Esophagus squamous epithelium (tissue), 5 donors: ENCODE measurements around the gene SOD1. TPM values are rescaled to one million over a fixed set of nuclear protein-coding genes. Genes with fewer than 3 reads are reported as not detected.

ENCODE experiments used
- DNase-seq: peaks from one replicate; lab custom pipeline; 2025; lab: John Stamatoyannopoulos, UW
- H3K27ac ChIP-seq, 4 donors: fragments of 200-600 bp; sonication (generic); one replicate each; pipeline ENCODE4 v1.5.1; 2016 to 2019; ENCODE audit warnings: mild to moderate bottlenecking in 1 of 4
- H3K27me3 ChIP-seq, 4 donors: fragments of 200-600 bp; sonication (generic); 1 replicate in 3 of 4; 2 replicates in 1 of 4; pipeline versions ENCODE4 v1.5.1 to v1.6.0; 2017 to 2021; ENCODE audit warnings: antibody characterized with exemption in 1 of 4
- H3K36me3 ChIP-seq, 3 donors: fragments of 200-600 bp; sonication (generic); one replicate each; pipeline ENCODE4 v1.5.1; 2016 to 2019
- H3K4me1 ChIP-seq, 3 donors: fragments of 200-600 bp; sonication (generic); one replicate each; pipeline ENCODE4 v1.5.1; 2017 to 2019
- H3K4me3 ChIP-seq, 4 donors: fragments of 200-600 bp; sonication (generic); 1 replicate in 3 of 4; 2 replicates in 1 of 4; pipeline ENCODE4 v1.5.1; 2016 to 2019; ENCODE audit warnings: mild to moderate bottlenecking in 2 of 4, moderate library complexity in 1 of 4
- H3K9me3 ChIP-seq, 3 donors: fragments of 200-600 bp; sonication (generic); one replicate each; pipeline ENCODE4 v1.5.1; 2016 to 2019
- CTCF ChIP-seq, 6 experiments: fragments of 450-650 bp in 4 of 6; fragments of 200-600 bp in 2 of 6; sonication (generic) in 2 of 6; IDR thresholded peaks; one replicate each; pipeline ENCODE4 v1.5.1; 2016 to 2019; ENCODE audit warnings: antibody characterized with exemption in 6 of 6, mild to moderate bottlenecking in 4 of 6, moderate library complexity in 4 of 6
- POLR2A ChIP-seq, 4 donors: fragments of 450-650 bp; IDR thresholded peaks; one replicate each; pipeline ENCODE4 v1.6.1; 2017; ENCODE audit warnings: antibody characterized with exemption in 4 of 4, mild to moderate bottlenecking in 4 of 4, moderate library complexity in 3 of 4
- WGBS, 2 donors: methylation state at CpG; one replicate each; pipeline ENCODE4 v1.1.5; 2018; 5-methylcytosine and 5-hydroxymethylcytosine counted together
- intact Hi-C: fragments of 100-400 bp; cut with DNase I; formaldehyde crosslinking; loops from one replicate; pipeline ENCODE4 v1.15.0; 2022
- total RNA-seq, 4 donors: library from RNA; depleted of rRNA; stranded (reverse); fragments of >200 nt; gene quantifications; one replicate each; pipeline ENCODE4 v1.1.0, GENCODE V29; 2016
- donor health status: DM: yes; HTN: yes; CAD: no.

The SOD1 gene
- total RNA-seq, 4 donors from 2014 or later = 160 to 328 (median 221) TPM

- no peak overlapping the region for H3K4me3 ChIP-seq
- 93% methylated on average over 5 of the region's 5 CpGs for WGBS, 2 donors
- DNase-seq = no peak
- no peak overlapping the region for H3K27ac ChIP-seq
- no peaks in the 10 kb centered on the region for H3K9me3 ChIP-seq
- intact Hi-C loops = no loop called here
- H3K27me3 ChIP-seq = no peaks in the 10 kb centered on the region
- peaks cover 16 to 100% (median 45%) of the 10 kb centered on the region in 3 donors for H3K36me3 ChIP-seq
- TF ChIP-seq POLR2A (IDR thresholded peaks at IDR 0.05) (no peak), CTCF (IDR thresholded peaks at IDR 0.05) (no peak)
- H3K4me1 ChIP-seq = no peaks in the 10 kb centered on the region
Measured at GRCh38 chr21:31688603-31689368, 29.3 kb downstream of the SOD1 start.

GRCh38 chr21:31693222-31693621, 33.7 kb downstream of the SOD1 start:
- Histone ChIP-seq H3K9me3 (no peaks in the 10 kb centered on the region), H3K27ac (no peak overlapping the region), H3K27me3 (no peaks in the 10 kb centered on the region), H3K4me3 (no peak overlapping the region), H3K36me3 (peaks cover 12 to 100% (median 28%) of the 10 kb centered on the region in 3 donors), H3K4me1 (no peaks in the 10 kb centered on the region)
- DNase-seq = no peak
- WGBS, 2 donors = 95 to 98% methylated on average over 16 of the region's 16 CpGs
- TF ChIP-seq POLR2A (IDR thresholded peaks at IDR 0.05) (no peak), CTCF (IDR thresholded peaks at IDR 0.05) (no peak)
- intact Hi-C loops = no loop called here

- H3K9me3 ChIP-seq = no peaks in the 10 kb centered on the region
- intact Hi-C loops = no loop called here
- no peak for TF ChIP-seq POLR2A (IDR thresholded peaks at IDR 0.05)
- no peak for TF ChIP-seq CTCF (IDR thresholded peaks at IDR 0.05)
- H3K4me1 ChIP-seq = no peaks in the 10 kb centered on the region
- H3K36me3 ChIP-seq = peaks cover 0 to 100% (median 30%) of the 10 kb centered on the region in 3 donors
- no peaks in the 10 kb centered on the region for H3K27me3 ChIP-seq
- no peak overlapping the region for H3K4me3 ChIP-seq
- DNase-seq = no peak
- no peak overlapping the region for H3K27ac ChIP-seq
- whole genome bisulfite sequencing, 2 donors = 91 to 99% methylated on average over 6 of the region's 6 CpGs
Measured at GRCh38 chr21:31696424-31696823, 36.9 kb downstream of the SOD1 start.

GRCh38 chr21:31698461-31698860, 39.0 kb downstream of the SOD1 start:
- DNase-seq = no peak
- Histone ChIP-seq H3K4me3 (no peak overlapping the region), H3K27ac (no peak overlapping the region), H3K27me3 (no peaks in the 10 kb centered on the region), H3K4me1 (no peaks in the 10 kb centered on the region), H3K36me3 (peaks cover 0 to 100% (median 17%) of the 10 kb centered on the region in 3 donors), H3K9me3 (no peaks in the 10 kb centered on the region)
- TF ChIP-seq POLR2A (IDR thresholded peaks at IDR 0.05) = no peak
- TF ChIP-seq CTCF (IDR thresholded peaks at IDR 0.05) = no peak
- intact Hi-C loops = no loop called here

- intact Hi-C loops = no loop called here
- Histone ChIP-seq H3K36me3 (peaks cover 0 to 100% (median 17%) of the 10 kb centered on the region in 3 donors), H3K27ac (no peak overlapping the region)
Measured at GRCh38 chr21:31700040-31700439, 40.5 kb downstream of the SOD1 start.

More at GRCh38 chr21:31700040-31700439, 40.5 kb downstream of the SOD1 start:
- TF ChIP-seq POLR2A (IDR thresholded peaks at IDR 0.05) = no peak
- no peak for TF ChIP-seq CTCF (IDR thresholded peaks at IDR 0.05)
- 94 to 97% methylated on average over 3 of the region's 3 CpGs for WGBS, 2 donors
- no peak overlapping the region for H3K4me3 ChIP-seq
- no peaks in the 10 kb centered on the region for H3K9me3 ChIP-seq
- H3K4me1 ChIP-seq = no peaks in the 10 kb centered on the region
- H3K27me3 ChIP-seq = no peaks in the 10 kb centered on the region
- DNase-seq = no peak
